Type B pancreatic cell (in vitro differentiated cells): Measurements from ENCODE around the gene BRK1. TPM values are rescaled to one million over a fixed set of nuclear protein-coding genes. Genes with fewer than 3 reads are reported as not detected.
"Not testable (repeated sequence)": the region's sequence is repeated elsewhere in the genome, so short reads cannot be mapped to it uniquely, and the experiment has no call there.

ENCODE experiments used
- DNase-seq: peaks from one replicate; pipeline ENCODE4 v3.0.0; 2021; ENCODE audit warnings: mixed read lengths; ENCODE audit not compliant: unreplicated experiment; ENCODE audit errors: extremely low spot score
- H3K27ac Mint-ChIP-seq: 2 replicates; pipeline ENCODE4 v1.8.0; 2021; ENCODE audit warnings: mild to moderate bottlenecking, mixed read lengths
- H3K27me3 Mint-ChIP-seq: 2 replicates; pipeline ENCODE4 v1.8.0; 2021; ENCODE audit warnings: mixed read lengths
- H3K36me3 Mint-ChIP-seq: 2 replicates; pipeline ENCODE4 v1.8.0; 2021; ENCODE audit warnings: mixed read lengths
- H3K4me1 Mint-ChIP-seq: one replicate; pipeline ENCODE4 v1.8.0; 2021; ENCODE audit warnings: mixed read lengths; ENCODE audit not compliant: unreplicated experiment
- H3K4me3 Mint-ChIP-seq: 2 replicates; pipeline ENCODE4 v1.8.0; 2021; ENCODE audit warnings: mild to moderate bottlenecking, mixed read lengths
- H3K9me3 Mint-ChIP-seq: 2 replicates; pipeline ENCODE4 v1.8.0; 2021; ENCODE audit warnings: mixed read lengths
- total RNA-seq: library from RNA; stranded (reverse); gene quantifications from 2 replicates; pipeline ENCODE4 v1.2.1, GENCODE V29; 2021; ENCODE audit warnings: low replicate concordance
- TF ChIP-seq, protein P1 (sequence below): fragments of 200-600 bp; sonication (generic); conservative IDR thresholded peaks from 2 replicates; pipeline ENCODE4 v1.5.0; 2021; ENCODE audit warnings: antibody characterized with exemption, mild to moderate bottlenecking

The BRK1 gene
- total RNA-seq, 1 donor from 2014 or later, result 132 TPM

DNA sequence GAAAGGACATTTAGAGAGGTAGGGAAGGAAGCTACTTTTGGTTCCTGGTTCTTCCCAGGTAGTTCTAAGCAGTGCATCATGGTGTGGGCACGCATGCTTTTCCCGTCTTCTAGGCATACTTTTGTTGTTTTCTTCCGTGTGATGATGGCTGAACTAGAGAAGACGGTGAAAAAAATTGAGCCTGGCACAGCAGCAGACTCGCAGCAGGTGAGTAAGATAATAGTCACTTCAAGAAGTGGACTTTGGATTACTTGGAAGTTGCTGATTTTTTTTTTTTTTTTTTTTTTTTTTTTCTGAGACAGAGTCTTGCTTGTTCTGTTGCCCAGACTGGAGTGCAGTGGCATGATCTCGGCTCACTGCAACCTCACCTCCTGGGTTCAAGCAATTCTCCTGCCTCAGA lies 25.3 kb upstream of the BRK1 start:
- Mint-ChIP-seq H3K27ac (no peak overlapping the region), H3K4me3 (no peak overlapping the region)

DNA sequence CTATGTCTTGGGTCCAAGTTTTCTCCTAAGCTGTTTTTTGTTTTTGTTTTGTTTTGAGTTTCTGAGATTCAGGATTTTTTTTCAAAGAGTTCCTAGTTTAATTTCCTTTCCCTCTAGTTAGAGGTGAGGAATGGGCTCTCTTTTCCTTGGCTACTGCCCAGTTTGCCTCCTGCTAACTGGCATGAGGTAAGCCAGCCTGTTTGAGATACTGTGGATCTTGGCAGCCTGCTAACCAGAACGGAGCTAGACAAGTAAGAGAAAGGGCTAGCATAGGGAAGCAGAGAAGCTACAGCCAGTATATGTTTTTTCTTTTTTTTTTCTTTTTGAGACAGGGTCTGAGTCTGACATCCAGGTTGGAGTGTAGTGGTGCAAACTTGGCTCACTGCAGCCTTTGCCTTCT lies 24.7 kb upstream of the BRK1 start:
- peaks cover 13% of the 10 kb centered on the region for H3K36me3 Mint-ChIP-seq
- H3K4me1 Mint-ChIP-seq, H3K4me3 Mint-ChIP-seq, H3K27me3 Mint-ChIP-seq, H3K9me3 Mint-ChIP-seq, DNase-seq, H3K27ac Mint-ChIP-seq: not testable (repeated sequence)

More for the DNA sequence above, 25.3 kb upstream of the BRK1 start:
- TF ChIP-seq, protein P1, sequence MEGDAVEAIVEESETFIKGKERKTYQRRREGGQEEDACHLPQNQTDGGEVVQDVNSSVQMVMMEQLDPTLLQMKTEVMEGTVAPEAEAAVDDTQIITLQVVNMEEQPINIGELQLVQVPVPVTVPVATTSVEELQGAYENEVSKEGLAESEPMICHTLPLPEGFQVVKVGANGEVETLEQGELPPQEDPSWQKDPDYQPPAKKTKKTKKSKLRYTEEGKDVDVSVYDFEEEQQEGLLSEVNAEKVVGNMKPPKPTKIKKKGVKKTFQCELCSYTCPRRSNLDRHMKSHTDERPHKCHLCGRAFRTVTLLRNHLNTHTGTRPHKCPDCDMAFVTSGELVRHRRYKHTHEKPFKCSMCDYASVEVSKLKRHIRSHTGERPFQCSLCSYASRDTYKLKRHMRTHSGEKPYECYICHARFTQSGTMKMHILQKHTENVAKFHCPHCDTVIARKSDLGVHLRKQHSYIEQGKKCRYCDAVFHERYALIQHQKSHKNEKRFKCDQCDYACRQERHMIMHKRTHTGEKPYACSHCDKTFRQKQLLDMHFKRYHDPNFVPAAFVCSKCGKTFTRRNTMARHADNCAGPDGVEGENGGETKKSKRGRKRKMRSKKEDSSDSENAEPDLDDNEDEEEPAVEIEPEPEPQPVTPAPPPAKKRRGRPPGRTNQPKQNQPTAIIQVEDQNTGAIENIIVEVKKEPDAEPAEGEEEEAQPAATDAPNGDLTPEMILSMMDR, result no peak
- H3K9me3 Mint-ChIP-seq, result no peaks in the 10 kb centered on the region
- H3K27me3 Mint-ChIP-seq, result no peaks in the 10 kb centered on the region
- no peaks in the 10 kb centered on the region for H3K4me1 Mint-ChIP-seq
- DNase-seq, result no peak
- peaks cover 13% of the 10 kb centered on the region for H3K36me3 Mint-ChIP-seq

DNA sequence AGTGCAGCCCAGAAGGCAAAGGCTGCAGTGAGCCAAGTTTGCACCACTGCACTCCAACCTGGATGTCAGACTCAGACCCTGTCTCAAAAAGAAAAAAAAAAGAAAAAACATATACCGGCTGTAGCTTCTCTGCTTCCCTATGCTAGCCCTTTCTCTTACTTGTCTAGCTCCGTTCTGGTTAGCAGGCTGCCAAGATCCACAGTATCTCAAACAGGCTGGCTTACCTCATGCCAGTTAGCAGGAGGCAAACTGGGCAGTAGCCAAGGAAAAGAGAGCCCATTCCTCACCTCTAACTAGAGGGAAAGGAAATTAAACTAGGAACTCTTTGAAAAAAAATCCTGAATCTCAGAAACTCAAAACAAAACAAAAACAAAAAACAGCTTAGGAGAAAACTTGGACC lies 24.1 kb upstream of the BRK1 start:
- not testable (repeated sequence) for H3K4me1 Mint-ChIP-seq, H3K27me3 Mint-ChIP-seq, H3K27ac Mint-ChIP-seq, H3K4me3 Mint-ChIP-seq, DNase-seq, H3K9me3 Mint-ChIP-seq
- H3K36me3 Mint-ChIP-seq, result peaks cover 13% of the 10 kb centered on the region

DNA sequence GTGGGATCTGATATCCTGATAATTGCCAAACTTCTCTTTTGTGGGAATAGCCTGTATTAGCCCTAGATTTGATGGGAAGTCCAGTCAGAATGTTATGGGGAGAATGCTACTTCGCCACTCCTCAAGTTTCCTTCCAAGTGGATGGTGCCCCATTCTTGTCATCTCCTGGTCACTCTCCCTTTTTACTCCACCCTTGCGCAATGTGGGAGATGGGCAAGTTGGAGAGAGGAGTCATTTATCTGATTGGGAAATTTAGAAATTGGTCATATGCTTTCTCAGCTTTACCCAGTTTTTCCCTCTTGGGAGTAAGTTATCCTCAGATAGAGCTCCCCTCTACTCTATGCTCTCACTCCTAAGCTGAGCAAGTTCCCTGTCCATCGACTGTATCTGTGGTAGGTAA lies 21.8 kb upstream of the BRK1 start:
- H3K4me1 Mint-ChIP-seq, result no peaks in the 10 kb centered on the region

DNA sequence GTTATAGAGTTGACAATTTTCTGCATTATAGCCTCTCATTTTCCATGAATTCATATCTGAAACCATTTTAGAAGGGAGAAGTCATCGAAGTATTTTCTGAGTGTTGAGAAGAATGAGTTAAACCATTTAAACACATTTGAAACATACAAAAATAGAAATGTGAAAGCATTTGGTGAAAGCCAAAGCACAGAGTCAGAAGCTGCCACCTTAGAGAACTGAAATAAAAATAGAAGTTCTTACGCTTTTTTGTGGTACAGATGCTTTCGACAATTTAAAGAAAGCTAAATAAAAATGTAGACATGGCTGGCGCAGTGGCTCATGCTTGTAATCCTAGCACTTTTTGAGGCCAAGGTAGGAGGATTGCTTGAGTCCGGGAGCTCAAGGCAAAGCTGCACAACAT lies 16.4 kb upstream of the BRK1 start:
- Mint-ChIP-seq H3K4me3 (no peak overlapping the region), H3K27me3 (no peaks in the 10 kb centered on the region), H3K36me3 (no peaks in the 10 kb centered on the region), H3K27ac (no peak overlapping the region), H3K4me1 (no peaks in the 10 kb centered on the region), H3K9me3 (no peaks in the 10 kb centered on the region)
- TF ChIP-seq, protein P1, result no peak
- no peak for DNase-seq

More for the DNA sequence above, 21.8 kb upstream of the BRK1 start:
- TF ChIP-seq, protein P1, result no peak
- Mint-ChIP-seq H3K4me3 (no peak overlapping the region), H3K27ac (no peak overlapping the region), H3K9me3 (no peaks in the 10 kb centered on the region), H3K36me3 (peaks cover 13% of the 10 kb centered on the region), H3K27me3 (no peaks in the 10 kb centered on the region)
- no peak for DNase-seq

DNA sequence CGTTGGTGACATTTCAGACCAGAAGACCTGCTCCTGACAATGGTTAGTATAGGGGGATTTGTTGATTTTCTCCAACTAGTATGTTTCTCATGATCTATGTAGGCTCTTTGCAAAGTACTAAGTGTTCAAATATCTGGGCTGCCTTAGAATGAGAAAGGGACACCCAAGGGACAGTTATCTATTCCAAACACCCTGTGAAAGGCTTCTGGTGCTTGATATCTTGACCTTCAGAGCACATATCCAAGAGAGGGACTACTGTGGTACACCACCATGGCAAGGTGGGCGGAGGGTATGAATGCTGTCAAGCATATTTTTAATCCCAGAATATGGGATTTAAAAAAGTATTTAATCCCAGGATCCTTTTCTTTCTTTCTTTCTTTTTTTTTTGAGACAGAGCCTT lies 8.6 kb upstream of the BRK1 start:
- TF ChIP-seq, protein P1, result no peak
- no peaks in the 10 kb centered on the region for H3K9me3 Mint-ChIP-seq
- H3K27me3 Mint-ChIP-seq, result no peaks in the 10 kb centered on the region
- no peaks in the 10 kb centered on the region for H3K4me1 Mint-ChIP-seq
- no peak overlapping the region for H3K4me3 Mint-ChIP-seq
- no peak overlapping the region for H3K27ac Mint-ChIP-seq
- no peak for DNase-seq
- H3K36me3 Mint-ChIP-seq, result no peaks in the 10 kb centered on the region

DNA sequence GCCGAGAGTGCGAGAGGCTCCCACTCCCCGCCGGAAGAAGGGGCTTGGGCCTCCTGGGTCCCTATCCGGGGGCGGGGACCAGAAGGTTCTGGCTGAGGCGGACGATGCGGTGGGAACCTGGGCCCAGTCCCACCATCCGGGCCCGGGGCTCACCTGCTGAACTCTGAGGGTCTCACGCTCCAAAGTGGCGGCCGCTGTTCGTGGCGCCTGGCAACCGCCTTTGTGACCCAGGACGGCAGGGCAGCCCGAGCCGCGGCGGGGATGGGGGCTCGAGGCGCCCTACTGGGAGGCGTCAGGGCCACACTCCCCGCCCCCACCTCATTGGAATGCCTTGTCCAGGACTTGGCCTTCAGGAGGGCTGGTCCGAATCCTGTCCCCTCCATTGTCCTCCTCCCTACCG lies 7.4 kb upstream of the BRK1 start, which contains the start of gene FANCD2OS:
FANCD2OS (minus strand) TSS at position 165 of the 400 bp plus-strand sequence. CDS start 3,481 bp downstream, outside the sequence.
- no peaks in the 10 kb centered on the region for H3K9me3 Mint-ChIP-seq
- H3K36me3 Mint-ChIP-seq, result no peaks in the 10 kb centered on the region
- no peak within 1 kb of the TSS for H3K4me3 Mint-ChIP-seq
- TF ChIP-seq, protein P1, result no peak
- H3K27ac Mint-ChIP-seq, result no peak within 1 kb of the TSS
- no peaks in the 10 kb centered on the region for H3K4me1 Mint-ChIP-seq
- H3K27me3 Mint-ChIP-seq, result no peaks in the 10 kb centered on the region
- DNase-seq, result no peak
